Ramos (cell line): ENCODE data around the gene TMEM238.
"Not testable (repeated sequence)": the region's sequence is repeated elsewhere in the genome, so short reads cannot be mapped to it uniquely, and the experiment has no call there.

Experiments
- in situ Hi-C: fragments of 300-500 bp; cut with MboI; formaldehyde crosslinking; loops from one replicate; pipeline ENCODE4 v1.14.3; 2022; ENCODE audit warnings: low sequenced_read_pairs; ENCODE audit not compliant: unreplicated experiment

Gene TMEM238

GRCh38 chr19:55405638-55406037, 21.5 kb upstream of the TMEM238 start:
- in situ Hi-C loops, result no loop called here

- in situ Hi-C loops, result no loop called here
Measured at GRCh38 chr19:55402509-55402908, 18.4 kb upstream of the TMEM238 start.

GRCh38 chr19:55401390-55401789, 17.3 kb upstream of the TMEM238 start:
- in situ Hi-C loops, result not testable (repeated sequence)

- in situ Hi-C loops, result no loop called here
Measured at GRCh38 chr19:55400281-55401087, 16.4 kb upstream of the TMEM238 start.

- in situ Hi-C loops, result no loop called here
Measured at GRCh38 chr19:55398200-55398925, 14.3 kb upstream of the TMEM238 start.

- in situ Hi-C loops, result no loop called here
Measured at GRCh38 chr19:55392820-55393761, 9.0 kb upstream of the TMEM238 start.

GRCh38 chr19:55391702-55392615, 7.9 kb upstream of the TMEM238 start:
- in situ Hi-C loops, result no loop called here

- in situ Hi-C loops, result no loop called here
Measured at GRCh38 chr19:55391191-55391670, 7.1 kb upstream of the TMEM238 start.

- in situ Hi-C loops, result no loop called here
Measured at GRCh38 chr19:55390461-55390880, 6.4 kb upstream of the TMEM238 start.

GRCh38 chr19:55389386-55390317, 5.6 kb upstream of the TMEM238 start:
- in situ Hi-C loops, result loop anchor here (10.0 kb wide), 1 partner anchor 85 kb away; no protein-coding TSS in a partner anchor

- in situ Hi-C loops, result loop anchor here (10.0 kb wide), 1 partner anchor 83 kb away; no protein-coding TSS in a partner anchor
Measured at GRCh38 chr19:55387736-55388497, 3.8 kb upstream of the TMEM238 start.

- in situ Hi-C loops, result loop anchor here (10.0 kb wide), 1 partner anchor 82 kb away; no protein-coding TSS in a partner anchor
Measured at GRCh38 chr19:55386493-55386971, 2.4 kb upstream of the TMEM238 start.

GRCh38 chr19:55385724-55386492, 1.8 kb upstream of the TMEM238 start, which contains the start of gene RPL28:
Gene RPL28 (plus strand): TSS chr19:55385932. CDS start chr19:55386358, 426 bp downstream.
- in situ Hi-C loops, result loop anchor here (10.0 kb wide), 1 partner anchor 81 kb away; no protein-coding TSS in a partner anchor

GRCh38 chr19:55384920-55385723, 1.0 kb upstream of the TMEM238 start:
- in situ Hi-C loops, result loop anchor here (10.0 kb wide), 1 partner anchor 80 kb away; no protein-coding TSS in a partner anchor
